GM11168 (cell line): ENCODE data around the gene STAB1.

ENCODE experiments used
- in situ Hi-C: fragments of 300-500 bp; cut with MboI; formaldehyde crosslinking; loops from one replicate; pipeline ENCODE4 v1.12.0; 2022; ENCODE audit warnings: low sequenced_read_pairs; ENCODE audit not compliant: unreplicated experiment

Gene STAB1

DNA sequence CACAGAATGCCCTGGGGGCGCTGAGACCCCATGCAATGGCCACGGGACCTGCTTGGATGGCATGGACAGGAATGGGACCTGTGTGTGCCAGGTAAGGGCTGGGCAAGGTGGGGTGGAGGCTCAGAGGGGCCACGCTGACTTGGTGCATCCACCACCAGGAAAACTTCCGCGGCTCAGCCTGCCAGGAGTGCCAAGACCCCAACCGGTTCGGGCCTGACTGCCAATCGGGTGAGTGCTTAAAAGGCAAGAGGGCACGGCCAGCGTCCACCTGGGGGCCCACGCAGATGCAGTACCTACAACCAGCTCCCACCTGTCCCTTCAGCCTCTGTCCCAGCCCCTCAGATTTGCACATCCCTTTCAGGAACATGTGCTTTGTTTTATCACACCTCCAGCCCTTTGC lies 6.9 kb downstream of the STAB1 start:
- in situ Hi-C loops: no loop called here

DNA sequence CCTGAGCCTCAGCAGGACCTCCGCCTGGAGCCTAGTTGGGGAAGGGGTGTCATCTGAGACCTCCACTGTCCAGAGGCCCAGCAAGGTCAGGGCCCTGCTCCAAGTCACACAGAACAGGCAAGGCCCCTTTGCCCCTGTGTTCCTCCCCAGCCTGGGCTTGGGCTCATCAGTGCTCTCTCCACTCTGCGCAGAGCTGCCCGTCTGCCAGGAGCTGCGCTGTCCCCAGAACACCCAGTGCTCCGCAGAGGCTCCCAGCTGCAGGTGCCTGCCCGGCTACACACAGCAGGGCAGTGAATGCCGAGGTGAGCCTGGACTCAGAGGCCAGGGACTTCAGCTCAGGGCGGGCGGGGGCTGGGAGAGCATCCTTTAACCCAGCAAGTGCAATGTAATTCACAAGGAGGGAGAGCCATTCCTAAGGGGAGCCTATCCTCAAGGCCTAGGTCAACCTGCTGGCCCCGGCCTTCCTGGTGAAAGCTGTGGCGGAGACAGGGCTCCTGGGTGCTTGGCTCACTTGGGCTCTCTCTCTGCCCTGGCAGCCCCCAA lies 7.7 kb downstream of the STAB1 start:
- in situ Hi-C loops: no loop called here

DNA sequence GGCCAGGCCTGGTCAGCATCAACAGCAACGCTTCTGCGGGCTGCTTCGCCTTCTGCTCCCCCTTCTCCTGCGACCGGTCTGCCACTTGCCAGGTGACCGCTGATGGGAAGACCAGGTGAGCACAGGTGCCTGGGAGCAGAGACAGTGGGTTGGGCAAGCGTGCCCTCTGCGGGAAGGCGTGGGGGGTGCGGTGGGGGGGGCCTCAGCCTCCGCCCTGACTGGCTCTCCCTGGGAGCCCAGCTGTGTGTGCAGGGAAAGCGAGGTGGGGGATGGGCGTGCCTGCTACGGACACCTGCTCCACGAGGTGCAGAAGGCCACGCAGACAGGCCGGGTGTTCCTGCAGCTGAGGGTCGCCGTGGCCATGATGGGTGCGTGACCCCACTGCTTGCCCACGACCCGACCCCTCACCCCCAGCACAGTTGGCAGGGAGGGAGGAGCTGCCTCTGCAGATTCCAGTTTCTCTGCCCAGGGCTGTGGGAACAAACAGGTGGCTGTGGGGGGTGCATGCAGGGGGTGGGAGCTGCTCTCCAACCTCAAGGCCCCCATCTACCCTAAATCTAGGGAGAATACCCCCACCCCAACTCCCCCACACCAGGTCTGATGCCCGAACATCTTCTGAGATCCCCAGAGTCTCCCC lies 8.8 kb downstream of the STAB1 start:
- in situ Hi-C loops: no loop called here

DNA sequence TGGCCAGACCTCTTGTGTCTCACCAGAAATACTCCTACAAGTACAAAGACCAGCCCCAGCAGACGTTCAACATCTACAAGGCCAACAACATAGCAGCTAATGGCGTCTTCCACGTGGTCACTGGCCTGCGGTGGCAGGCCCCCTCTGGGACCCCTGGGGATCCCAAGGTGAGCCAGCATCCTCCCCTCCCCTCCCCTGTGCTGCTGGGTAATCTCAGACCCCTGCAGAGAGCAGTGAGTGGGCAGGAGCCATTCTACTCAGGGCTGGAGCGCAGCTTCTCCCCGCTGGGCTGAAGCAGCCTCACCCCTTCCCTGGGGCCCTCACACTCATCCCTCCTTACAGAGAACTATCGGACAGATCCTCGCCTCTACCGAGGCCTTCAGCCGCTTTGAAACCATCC lies 9.8 kb downstream of the STAB1 start:
- in situ Hi-C loops: no loop called here

DNA sequence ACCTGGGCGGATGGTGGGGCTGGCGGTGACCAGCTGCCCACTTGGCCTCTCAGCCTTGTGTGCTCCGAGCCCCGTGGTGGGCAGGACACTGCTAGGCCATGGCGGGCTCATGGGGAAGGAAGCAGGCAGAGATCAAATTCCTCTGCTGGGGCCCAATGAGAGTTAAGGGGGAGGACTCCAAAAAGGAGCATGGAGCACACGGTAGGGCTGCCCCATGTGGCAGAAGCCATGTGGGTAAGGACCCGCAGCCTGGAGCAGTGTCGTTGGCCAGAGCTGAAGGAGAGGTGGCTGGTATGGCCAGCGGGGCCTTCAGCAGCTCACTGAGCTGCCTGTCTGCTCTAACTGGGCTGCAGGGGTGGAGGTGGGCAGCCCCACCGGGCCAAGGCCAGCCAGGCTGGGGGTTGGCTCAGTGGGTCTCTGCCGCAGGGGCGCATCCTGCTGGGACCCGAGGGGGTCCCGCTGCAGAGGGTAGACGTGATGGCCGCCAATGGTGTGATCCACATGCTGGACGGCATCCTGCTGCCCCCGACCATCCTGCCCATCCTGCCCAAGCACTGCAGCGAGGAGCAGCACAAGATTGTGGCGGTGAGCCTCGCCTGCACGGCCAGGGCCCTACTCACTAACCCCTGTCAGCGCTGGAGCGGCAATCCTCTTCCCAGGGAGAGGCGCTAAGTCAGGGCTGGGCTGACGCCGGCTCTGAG lies 11.3 kb downstream of the STAB1 start:
- in situ Hi-C loops: no loop called here

DNA sequence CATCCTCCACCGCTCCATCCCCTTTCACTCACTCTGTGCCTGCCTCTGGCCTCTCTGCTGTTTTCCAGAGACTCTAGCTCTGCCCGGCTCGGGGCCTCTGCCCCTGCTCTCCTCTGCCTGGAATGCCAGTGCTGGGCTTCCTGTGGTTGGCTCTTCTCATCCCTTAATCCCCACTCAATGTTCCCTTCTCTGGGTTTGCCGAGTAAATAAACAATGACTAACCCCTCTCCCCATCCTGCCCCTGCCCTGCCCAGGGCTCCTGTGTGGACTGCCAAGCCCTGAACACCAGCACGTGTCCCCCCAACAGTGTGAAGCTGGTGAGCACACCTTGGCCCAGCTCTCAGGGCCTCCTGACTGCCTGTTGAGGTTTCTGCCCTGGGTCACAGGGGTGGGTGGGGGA lies 12.2 kb downstream of the STAB1 start:
- in situ Hi-C loops: no loop called here

DNA sequence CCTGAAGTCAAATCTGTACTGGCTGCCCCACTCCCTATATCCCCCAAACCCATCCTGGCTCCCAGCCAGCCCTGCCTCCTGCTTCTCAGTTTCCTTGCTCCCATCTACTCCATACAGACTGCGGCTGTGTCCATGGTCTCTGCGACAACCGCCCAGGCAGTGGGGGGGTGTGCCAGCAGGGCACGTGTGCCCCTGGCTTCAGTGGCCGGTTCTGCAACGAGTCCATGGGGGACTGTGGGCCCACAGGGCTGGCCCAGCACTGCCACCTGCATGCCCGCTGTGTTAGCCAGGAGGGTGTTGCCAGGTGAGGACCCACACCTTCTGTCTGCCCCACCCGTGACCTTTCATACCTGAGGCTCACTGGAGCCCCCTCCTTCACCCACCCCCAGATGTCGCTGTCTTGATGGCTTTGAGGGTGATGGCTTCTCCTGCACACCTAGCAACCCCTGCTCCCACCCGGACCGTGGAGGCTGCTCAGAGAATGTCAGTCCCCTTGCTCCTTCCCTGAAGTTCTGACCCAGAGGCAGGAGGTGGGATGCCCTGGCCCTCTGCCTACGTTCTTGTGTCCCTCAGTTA lies 14.7 kb downstream of the STAB1 start:
- in situ Hi-C loops: no loop called here

DNA sequence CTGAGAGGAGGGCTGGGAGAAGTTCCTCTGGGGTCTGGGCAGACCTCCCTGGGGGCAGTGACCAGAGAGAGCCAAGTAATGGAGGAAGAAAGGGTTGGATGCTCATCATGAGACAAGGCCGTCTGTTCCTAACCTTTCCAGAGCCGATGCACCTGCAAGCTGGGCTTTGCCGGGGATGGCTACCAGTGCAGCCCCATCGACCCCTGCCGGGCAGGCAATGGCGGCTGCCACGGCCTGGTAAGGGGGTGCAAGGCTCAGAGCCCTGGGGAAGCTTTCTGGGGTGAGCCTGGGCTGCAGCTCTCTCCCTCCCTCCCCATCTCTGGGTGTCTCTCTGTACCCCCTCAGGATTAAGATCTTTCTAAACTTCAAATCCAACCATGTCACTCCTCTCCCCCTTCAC lies 16.4 kb downstream of the STAB1 start:
- in situ Hi-C loops: no loop called here

DNA sequence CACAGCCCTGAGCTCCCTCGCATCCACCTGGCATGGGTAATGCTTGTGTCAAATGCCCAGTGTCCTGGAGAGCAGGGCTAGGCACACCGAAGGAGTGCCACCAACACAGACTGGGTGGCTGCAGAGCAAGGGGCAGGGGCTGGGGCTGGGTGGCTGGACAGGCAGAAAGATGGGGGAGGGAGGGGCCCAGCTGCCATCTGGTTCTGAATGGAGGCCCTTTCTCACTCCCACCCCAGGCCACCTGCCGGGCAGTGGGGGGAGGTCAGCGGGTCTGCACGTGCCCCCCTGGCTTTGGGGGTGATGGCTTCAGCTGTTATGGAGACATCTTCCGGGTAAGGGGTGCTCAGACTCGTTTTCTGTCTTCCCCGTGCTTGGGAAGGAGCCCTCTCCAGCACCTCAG lies 17.0 kb downstream of the STAB1 start:
- in situ Hi-C loops: no loop called here

DNA sequence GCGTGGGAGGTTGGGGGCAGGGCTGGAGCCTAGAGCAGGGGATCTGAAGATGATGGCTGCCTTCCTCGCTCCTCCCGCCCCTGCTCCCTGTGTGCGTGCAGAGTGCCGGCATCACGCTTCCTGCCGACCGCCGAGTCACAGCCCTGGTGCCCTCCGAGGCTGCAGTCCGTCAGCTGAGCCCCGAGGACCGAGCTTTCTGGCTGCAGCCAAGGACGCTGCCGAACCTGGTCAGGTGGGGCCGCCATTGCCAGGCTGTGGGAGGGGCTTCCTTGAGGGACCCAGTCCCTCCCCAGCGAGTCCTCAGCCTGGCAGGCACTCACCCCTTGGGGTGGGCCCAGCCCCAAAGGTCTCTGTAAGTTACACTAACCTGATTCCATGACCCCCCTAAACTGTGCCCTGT lies 17.6 kb downstream of the STAB1 start:
- in situ Hi-C loops: no loop called here

DNA sequence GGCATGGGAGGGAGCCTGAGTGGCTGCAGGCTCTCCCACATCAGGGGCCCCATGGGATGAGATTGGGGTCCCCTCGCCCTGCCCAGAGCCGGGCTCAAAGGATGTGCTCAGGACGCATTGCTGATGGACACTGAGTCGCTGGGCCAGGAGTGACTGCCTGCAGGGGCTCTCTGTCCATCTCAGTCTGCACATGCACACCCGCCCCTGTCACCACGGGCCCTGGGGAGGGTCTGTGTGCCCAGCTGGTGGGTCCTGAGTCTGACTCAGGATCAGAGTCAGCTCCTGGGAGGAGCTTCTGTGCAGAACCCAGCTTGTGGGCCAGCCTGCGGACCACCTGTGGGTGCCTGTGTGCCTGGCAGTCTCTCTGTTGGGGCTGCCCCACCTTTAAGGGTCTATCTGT lies 18.1 kb downstream of the STAB1 start:
- in situ Hi-C loops: no loop called here

DNA sequence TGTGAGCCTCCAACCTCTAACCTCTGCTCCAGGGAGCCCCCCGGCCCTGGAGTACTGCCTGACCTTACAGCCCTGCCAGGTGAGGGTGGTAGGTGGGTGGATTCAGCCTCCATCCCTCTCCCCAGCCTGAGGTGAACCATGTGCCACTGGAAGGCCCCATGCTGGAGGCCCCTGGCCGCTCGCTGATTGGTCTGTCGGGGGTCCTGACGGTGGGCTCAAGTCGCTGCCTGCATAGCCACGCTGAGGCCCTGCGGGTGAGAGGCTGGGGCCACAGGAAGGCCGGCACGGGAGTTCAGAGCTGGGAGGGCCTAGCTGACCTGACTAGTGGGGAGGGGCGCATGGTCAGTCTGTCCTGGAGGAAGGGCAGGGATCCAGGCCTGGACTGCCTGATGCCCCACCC lies 19.4 kb downstream of the STAB1 start:
- in situ Hi-C loops: no loop called here

DNA sequence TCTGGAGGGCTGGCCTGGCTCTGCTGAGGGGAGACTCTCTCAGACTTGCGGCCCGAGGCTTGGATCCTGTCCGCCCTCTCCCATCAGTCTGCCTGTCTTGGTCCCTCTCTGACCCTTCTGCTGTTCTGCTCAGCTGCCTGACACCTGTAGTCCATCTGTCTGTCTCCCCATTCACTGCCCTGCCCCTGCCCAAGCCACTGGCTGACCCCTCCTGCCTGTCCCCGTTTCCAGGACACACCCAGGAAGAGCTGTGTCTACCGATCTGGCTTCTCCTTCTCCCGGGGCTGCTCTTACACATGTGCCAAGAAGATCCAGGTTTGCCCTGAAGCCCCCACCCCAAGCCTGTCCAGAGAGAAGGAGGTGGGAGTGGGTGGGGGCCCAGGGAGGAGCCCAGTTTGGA lies 20.1 kb downstream of the STAB1 start:
- in situ Hi-C loops: no loop called here

DNA sequence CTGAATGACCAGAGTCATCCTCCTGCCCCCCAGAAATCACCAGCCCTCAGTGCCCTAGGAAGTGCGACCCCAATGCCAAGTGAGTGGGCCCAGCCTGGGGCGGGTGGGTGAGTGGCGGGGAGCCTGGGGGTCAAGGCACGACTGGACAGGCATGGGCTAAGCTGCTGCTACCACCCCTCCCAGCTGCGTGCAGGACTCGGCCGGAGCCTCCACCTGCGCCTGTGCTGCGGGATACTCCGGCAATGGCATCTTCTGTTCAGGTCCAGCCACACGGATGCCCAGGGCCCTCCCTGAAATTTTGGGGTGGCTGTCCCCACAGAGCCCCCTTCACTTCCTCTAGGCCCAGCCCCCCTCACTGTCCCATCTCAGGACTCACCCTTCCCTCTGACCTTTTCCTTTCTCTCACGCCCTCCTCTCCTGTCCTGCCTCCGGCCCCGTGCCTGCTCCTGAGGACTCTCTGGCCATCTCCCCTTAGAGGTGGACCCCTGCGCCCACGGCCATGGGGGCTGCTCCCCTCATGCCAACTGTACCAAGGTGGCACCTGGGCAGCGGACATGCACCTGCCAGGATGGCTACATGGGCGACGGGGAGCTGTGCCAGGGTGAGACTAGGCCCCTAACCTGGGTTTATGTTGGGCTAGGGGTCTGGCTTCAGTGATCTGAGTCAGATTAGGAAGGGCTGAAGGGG lies 21.5 kb downstream of the STAB1 start:
- in situ Hi-C loops: no loop called here

DNA sequence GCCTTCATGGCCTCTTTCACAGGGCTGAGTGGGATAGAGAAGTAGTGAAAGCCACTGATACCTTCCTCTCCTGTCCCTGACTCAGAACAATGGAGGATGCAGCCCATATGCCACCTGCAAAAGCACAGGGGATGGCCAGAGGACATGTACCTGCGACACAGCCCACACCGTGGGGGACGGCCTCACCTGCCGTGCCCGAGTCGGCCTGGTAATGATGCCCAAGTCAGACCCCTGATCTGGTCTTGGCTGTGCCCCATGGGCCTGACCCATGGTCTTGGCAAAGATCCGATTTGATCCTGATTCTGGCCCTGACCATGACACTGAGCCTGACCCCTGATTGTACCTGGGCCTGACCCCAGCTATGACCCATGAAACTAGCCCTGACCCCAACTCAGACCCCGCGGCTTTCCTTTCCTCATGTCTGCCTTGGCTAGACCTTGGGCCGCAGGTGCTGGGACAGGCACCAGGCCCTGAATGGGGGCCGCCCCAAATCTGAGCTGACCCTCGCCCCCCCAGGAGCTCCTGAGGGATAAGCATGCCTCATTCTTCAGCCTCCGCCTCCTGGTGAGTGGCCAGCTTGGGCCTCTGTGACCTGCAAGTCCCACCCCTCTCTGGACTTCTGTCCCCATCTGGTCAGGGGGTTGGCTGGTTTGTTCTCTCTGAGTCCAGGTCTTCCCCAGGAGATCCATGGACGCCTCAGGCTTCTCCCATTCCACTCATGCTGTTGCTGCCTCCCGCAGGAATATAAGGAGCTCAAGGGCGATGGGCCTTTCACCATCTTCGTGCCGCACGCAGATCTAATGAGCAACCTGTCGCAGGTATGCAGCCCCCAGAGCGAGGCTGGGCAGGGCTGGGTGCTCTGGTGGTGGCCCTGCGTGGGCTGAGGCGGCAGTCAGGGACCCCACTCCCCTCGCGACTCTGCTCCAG lies 22.9 kb downstream of the STAB1 start:
- in situ Hi-C loops: no loop called here

DNA sequence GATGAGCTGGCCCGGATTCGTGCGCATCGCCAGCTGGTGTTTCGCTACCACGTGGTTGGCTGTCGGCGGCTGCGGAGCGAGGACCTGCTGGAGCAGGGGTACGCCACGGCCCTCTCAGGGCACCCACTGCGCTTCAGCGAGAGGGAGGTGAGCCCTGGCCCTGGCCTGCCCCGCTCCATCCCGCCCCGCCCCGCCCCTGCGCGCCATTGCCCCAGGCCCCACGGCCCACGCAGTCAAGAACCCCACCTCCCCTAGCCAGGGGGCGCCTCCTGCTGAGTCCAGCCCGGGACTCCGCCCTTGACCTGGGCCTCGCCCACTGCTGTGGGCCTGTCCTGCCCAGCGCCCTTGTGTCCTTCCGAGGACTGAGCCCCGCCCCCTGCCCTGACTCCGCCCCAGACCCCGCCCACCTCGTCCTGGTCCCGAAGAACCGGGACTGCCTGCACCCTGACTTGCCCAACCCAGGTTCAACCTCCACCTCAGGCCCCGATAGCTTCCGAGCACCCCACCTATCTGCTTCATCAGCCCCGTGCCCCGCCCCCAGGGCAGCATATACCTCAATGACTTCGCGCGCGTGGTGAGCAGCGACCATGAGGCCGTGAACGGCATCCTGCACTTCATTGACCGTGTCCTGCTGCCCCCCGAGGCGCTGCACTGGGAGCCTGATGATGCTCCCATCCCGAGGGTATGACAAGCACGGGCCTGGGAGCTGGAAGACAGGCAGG lies 23.7 kb downstream of the STAB1 start:
- in situ Hi-C loops: no loop called here

DNA sequence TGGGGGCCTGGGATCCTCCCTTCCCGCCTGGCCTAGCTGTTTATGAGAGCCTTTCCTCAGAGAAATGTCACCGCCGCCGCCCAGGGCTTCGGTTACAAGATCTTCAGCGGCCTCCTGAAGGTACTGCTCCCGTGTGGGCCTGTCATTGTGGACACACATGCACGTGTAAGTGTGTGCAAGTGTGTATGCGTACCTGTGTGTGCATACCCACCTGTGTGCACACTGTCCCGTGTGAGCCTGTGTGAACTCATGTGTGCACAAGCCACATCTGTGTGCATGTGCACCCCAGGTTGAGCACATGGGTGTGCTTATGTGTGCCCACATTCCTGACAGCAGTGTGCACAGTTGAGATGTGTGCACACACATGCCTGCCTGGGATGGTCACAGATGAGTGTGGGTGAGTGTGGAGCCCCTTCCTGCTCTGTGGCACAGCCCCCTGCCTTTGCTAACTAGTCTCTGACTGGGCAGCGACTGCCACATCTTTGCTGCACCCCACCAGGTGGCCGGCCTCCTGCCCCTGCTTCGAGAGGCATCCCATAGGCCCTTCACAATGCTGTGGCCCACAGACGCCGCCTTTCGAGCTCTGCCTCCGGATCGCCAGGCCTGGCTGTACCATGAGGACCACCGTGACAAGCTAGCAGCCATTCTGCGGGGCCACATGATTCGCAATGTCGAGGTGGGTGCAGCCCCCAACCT lies 24.5 kb downstream of the STAB1 start:
- in situ Hi-C loops: no loop called here

DNA sequence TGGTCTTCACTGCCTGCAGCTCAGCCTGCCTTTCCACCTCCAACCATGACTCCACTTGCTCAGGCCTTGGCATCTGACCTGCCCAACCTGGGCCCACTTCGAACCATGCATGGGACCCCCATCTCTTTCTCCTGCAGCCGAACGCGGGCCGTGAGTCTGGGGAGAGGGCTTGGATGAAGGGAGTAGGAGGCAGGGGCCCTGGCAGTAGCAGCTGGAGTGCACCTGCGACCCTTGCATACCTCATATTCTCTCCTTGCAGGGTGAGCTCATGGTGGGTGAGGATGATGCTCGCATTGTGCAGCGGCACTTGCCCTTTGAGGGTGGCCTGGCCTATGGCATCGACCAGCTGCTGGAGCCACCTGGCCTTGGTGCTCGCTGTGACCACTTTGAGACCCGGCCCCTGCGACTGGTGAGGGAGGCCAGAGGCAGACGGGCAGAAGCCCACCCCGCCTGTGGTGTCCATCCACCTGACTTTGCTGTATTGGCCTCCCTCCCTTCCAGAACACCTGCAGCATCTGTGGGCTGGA lies 25.1 kb downstream of the STAB1 start:
- in situ Hi-C loops: no loop called here
